Kasumi-1 (cell line): ENCODE measurements around the gene TIE1.

ENCODE experiments used
- DNase-seq, 2 experiments: peaks; one replicate each; lab custom pipeline; 2025; lab: John Stamatoyannopoulos, UW

Gene TIE1

GRCh38 chr1:43338001-43338400 is 37.2 kb downstream of the TIE1 start:
- DNase-seq: no peak

GRCh38 chr1:43339584-43340232 is 38.9 kb downstream of the TIE1 start:
- DNase-seq: no peak

- no peak for DNase-seq
Observed at GRCh38 chr1:43340559-43340958, 39.8 kb downstream of the TIE1 start.

- no peak for DNase-seq
Observed at GRCh38 chr1:43344267-43344850, 43.6 kb downstream of the TIE1 start.

- no peak for DNase-seq
Observed at GRCh38 chr1:43345120-43345519, 44.3 kb downstream of the TIE1 start.

GRCh38 chr1:43346636-43347035 is 45.9 kb downstream of the TIE1 start:
- no peak for DNase-seq

GRCh38 chr1:43348343-43348808 is 47.6 kb downstream of the TIE1 start:
- DNase-seq: no peak

- no peak for DNase-seq
Observed at GRCh38 chr1:43348809-43349593, 48.2 kb downstream of the TIE1 start.

GRCh38 chr1:43349594-43350306 is 49.0 kb downstream of the TIE1 start:
- no peak for DNase-seq

GRCh38 chr1:43350976-43351375 is 50.2 kb downstream of the TIE1 start:
- DNase-seq: no peak

- no peak for DNase-seq
Observed at GRCh38 chr1:43351421-43352350, 50.9 kb downstream of the TIE1 start.

GRCh38 chr1:43352351-43352705 is 51.5 kb downstream of the TIE1 start:
- no peak for DNase-seq

GRCh38 chr1:43352881-43353280 is 52.1 kb downstream of the TIE1 start:
- no peak for DNase-seq

- DNase-seq: no peak
Observed at GRCh38 chr1:43354471-43354870, 53.7 kb downstream of the TIE1 start.

GRCh38 chr1:43354936-43355335 is 54.2 kb downstream of the TIE1 start:
- no peak for DNase-seq

GRCh38 chr1:43357251-43357650 is 56.5 kb downstream of the TIE1 start:
- no peak for DNase-seq

- peak; percentile 65 to 76 for DNase-seq
Observed at GRCh38 chr1:43358121-43358745, 57.5 kb downstream of the TIE1 start.

- DNase-seq: peak; percentile 99
Observed at GRCh38 chr1:43358746-43359693, 58.2 kb downstream of the TIE1 start, which contains the start of gene CDC20. CDC20 (plus strand) TSS chr1:43358981; CDS start chr1:43359216, 235 bp downstream.

GRCh38 chr1:43359696-43360095 is 58.9 kb downstream of the TIE1 start:
- DNase-seq: no peak

GRCh38 chr1:43360616-43361015 is 59.8 kb downstream of the TIE1 start:
- DNase-seq: no peak
